SU-DHL-6 (cell line): ENCODE data around the gene C3orf70.

Experiments
- H2AFZ ChIP-seq: fragments of 200-600 bp; sonication (generic); 2 replicates; pipeline ENCODE4 v1.6.1; 2014; ENCODE audit warnings: low read depth, mild to moderate bottlenecking, moderate library complexity, mixed read lengths, antibody characterized with exemption, low read length; ENCODE audit not compliant: severe bottlenecking
- H3F3A ChIP-seq: fragments of 200-600 bp; shearing (Covaris generic); 2 replicates; pipeline ENCODE4 v1.6.0; 2016; ENCODE audit warnings: antibody characterized with exemption, mild to moderate bottlenecking; ENCODE audit not compliant: insufficient read depth
- H3K27ac ChIP-seq: fragments of 200-600 bp; sonication (generic); 2 replicates; pipeline ENCODE4 v1.5.1; 2016; ENCODE audit warnings: low read depth, mild to moderate bottlenecking, low read length, moderate library complexity, mixed read lengths
- H3K27me3 ChIP-seq: fragments of 200-600 bp; sonication (generic), shearing (Covaris generic); 2 replicates; pipeline ENCODE4 v1.6.0; 2014; ENCODE audit warnings: mild to moderate bottlenecking, low read length
- H3K36me3 ChIP-seq: fragments of 200-600 bp; sonication (generic); 2 replicates; pipeline ENCODE4 v1.6.1; 2014; ENCODE audit warnings: mild to moderate bottlenecking, low read length, mixed read lengths
- H3K4me2 ChIP-seq: fragments of 300-600, 200-600 bp; shearing (Covaris generic), sonication (generic); 2 replicates; pipeline ENCODE4 v1.6.0; 2014; ENCODE audit warnings: low read length, low read depth, mild to moderate bottlenecking; ENCODE audit not compliant: poor library complexity, severe bottlenecking
- H3K4me3 ChIP-seq: fragments of 200-600 bp; sonication (generic); 2 replicates; pipeline ENCODE4 v1.5.1; 2014; ENCODE audit warnings: antibody characterized with exemption, low read length, mild to moderate bottlenecking, mixed read lengths; ENCODE audit not compliant: insufficient read depth, poor library complexity, severe bottlenecking
- H3K79me2 ChIP-seq: fragments of 200-600 bp; sonication (generic); 2 replicates; pipeline ENCODE4 v1.6.1; 2014; ENCODE audit warnings: mild to moderate bottlenecking, low read length, moderate library complexity; ENCODE audit not compliant: insufficient read depth
- H3K9ac ChIP-seq: fragments of 200-600 bp; sonication (generic); 2 replicates; pipeline ENCODE4 v1.7.0; 2014; ENCODE audit warnings: mild to moderate bottlenecking, low read length
- H3K9me2 ChIP-seq: fragments of 200-600 bp; sonication (generic); replicated peaks from 2 replicates; pipeline ENCODE4 v1.6.1; 2014; ENCODE audit warnings: low read length; ENCODE audit not compliant: insufficient read depth
- H3K9me3 ChIP-seq: fragments of 200-600 bp; sonication (generic); 2 replicates; pipeline ENCODE4 v1.6.1; 2014; ENCODE audit warnings: low read length, mixed read lengths; ENCODE audit not compliant: insufficient read depth
- H4K20me1 ChIP-seq: fragments of 200-600 bp; sonication (generic); 2 replicates; pipeline ENCODE4 v1.6.1; 2014; ENCODE audit warnings: low read depth, mild to moderate bottlenecking, antibody characterized with exemption, low read length, moderate library complexity, mixed read lengths
- CTCF ChIP-seq: fragments of 200-600 bp; sonication (generic); IDR thresholded peaks from one replicate; pipeline ENCODE4 v1.5.1; 2017; ENCODE audit warnings: antibody characterized with exemption, mild to moderate bottlenecking, low read length, moderate library complexity; ENCODE audit not compliant: insufficient read depth, poor library complexity, severe bottlenecking
- EZH2phosphoT487 ChIP-seq: fragments of 200-600 bp; sonication (generic), shearing (Covaris generic); conservative IDR thresholded peaks from 2 replicates; pipeline ENCODE4 v1.6.1; 2018; ENCODE audit warnings: mild to moderate bottlenecking, antibody characterized with exemption, low read length, moderate library complexity, mixed read lengths

The C3orf70 gene

GRCh38 chr3:185070491-185071286 is 82.2 kb downstream of the C3orf70 start:
- no peak overlapping the region for H3K4me3 ChIP-seq
- no peak overlapping the region for H3K27ac ChIP-seq
- TF ChIP-seq EZH2phosphoT487 (no peak), CTCF (no peak)
- no peaks in the 10 kb centered on the region for H3K27me3 ChIP-seq
- no peak overlapping the region for H3K9ac ChIP-seq
- H3K9me2 ChIP-seq, result no peaks in the 10 kb centered on the region
- H3K79me2 ChIP-seq, result no peaks in the 10 kb centered on the region
- no peaks in the 10 kb centered on the region for H3K9me3 ChIP-seq
- no peaks in the 10 kb centered on the region for H4K20me1 ChIP-seq
- H3F3A ChIP-seq, result no peaks in the 10 kb centered on the region
- H2AFZ ChIP-seq, result no peak overlapping the region
- H3K36me3 ChIP-seq, result no peaks in the 10 kb centered on the region
- no peak overlapping the region for H3K4me2 ChIP-seq

DNA sequence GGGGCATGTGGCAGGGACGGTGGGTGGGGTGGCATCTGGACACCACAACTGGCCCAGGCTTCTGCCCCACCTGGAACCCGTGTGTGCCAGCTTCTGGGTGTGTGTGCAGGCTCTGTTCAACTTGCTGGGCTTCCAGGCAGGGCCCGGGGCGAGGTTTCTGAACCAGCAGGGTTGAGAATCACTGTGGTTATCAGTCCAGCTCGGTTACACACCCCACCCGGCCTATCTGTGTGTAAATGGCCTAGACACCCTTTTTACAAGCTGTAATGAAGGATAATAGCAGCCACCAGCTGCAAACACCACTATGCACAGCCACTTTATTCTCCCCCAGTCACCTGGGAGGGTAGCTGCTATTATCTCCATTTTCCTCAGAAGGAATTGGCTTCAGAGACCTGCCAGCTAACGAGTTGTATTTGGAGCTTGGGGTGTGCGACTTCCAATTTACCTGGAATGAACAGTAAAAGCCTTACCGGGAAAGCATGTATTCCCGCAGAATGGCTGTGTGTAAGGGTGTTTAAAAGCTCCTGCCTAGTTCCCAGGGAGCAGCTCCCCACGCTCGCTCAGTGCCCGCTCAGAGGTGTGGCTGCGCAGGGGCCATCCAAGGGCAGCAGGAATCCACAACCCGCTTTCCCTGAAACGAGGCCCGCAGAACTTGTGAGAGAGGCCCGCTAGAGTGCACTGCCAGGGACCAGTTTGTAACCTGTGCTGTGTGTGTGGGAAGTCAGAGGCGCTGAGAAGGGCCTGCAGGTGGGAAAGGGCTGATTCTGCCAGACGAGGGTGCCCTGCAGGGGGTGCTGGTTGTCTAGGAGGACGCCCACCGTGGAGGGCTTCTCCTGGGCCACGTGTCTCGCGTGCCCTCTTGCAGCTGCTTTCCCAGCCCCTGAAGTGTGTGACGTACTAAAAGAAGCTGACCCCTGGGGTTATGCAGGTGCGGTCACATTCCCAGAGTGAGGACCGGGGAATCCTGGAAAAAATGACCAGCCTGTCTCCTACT is 83.5 kb downstream of the C3orf70 start:
- H3K79me2 ChIP-seq, result no peaks in the 10 kb centered on the region
- H4K20me1 ChIP-seq, result no peaks in the 10 kb centered on the region
- no peaks in the 10 kb centered on the region for H3F3A ChIP-seq
- no peaks in the 10 kb centered on the region for H3K36me3 ChIP-seq
- no peaks in the 10 kb centered on the region for H3K9me3 ChIP-seq
- TF ChIP-seq EZH2phosphoT487 (no peak), CTCF (no peak)
- H3K4me3 ChIP-seq, result no peak overlapping the region
- no peak overlapping the region for H3K9ac ChIP-seq
- H3K27ac ChIP-seq, result no peak overlapping the region
- H3K4me2 ChIP-seq, result no peak overlapping the region
- H3K27me3 ChIP-seq, result no peaks in the 10 kb centered on the region
- no peak overlapping the region for H2AFZ ChIP-seq
- H3K9me2 ChIP-seq, result no peaks in the 10 kb centered on the region

DNA sequence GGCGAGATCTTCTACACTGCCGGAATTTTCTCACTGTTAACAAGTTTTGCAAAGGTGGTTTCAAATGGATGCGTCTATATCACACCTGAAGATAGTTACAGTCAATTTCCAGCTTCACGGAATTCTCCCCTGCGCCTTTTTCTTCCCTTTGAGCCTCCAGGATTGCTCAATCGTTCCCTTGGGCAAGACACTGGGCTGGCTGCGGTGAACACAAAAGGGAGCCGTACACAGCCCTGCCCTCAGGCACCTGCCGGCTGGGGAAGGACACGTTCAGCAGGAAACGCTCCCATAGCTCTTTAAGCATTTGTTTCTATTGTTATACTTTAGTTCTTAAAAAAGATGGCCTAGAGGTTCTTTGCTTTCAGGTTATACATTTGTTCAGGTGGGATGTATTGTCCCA is 85.7 kb downstream of the C3orf70 start:
- Histone ChIP-seq H3F3A (no peaks in the 10 kb centered on the region), H3K36me3 (no peaks in the 10 kb centered on the region), H3K79me2 (no peaks in the 10 kb centered on the region), H4K20me1 (no peaks in the 10 kb centered on the region), H3K9ac (no peak overlapping the region), H3K27me3 (no peaks in the 10 kb centered on the region), H3K9me3 (no peaks in the 10 kb centered on the region), H3K9me2 (no peaks in the 10 kb centered on the region), H3K4me3 (no peak overlapping the region), H3K27ac (no peak overlapping the region), H3K4me2 (no peak overlapping the region), H2AFZ (no peak overlapping the region)
- TF ChIP-seq CTCF (no peak), EZH2phosphoT487 (no peak)
